ENCODE data around the gene TOX2. TPM values are rescaled to one million over a fixed set of nuclear protein-coding genes. Genes with fewer than 3 reads are reported as not detected.

TOX2 gene
- total and polyA plus RNA-seq, 2 donors from 2014 or later, result 4.7 to 5.9 TPM

- TF ChIP-seq CTCF (IDR thresholded peaks at IDR 0.05; ENCODE audit: borderline replicate concordance, extremely low read depth, insufficient read depth), result no peak
- Histone ChIP-seq H3K27me3 (ENCODE audit: control insufficient read depth, insufficient read depth, low read length) (no peaks in the 10 kb centered on the region), H3K4me1 (ENCODE audit: control insufficient read depth in 2 of 3, insufficient read depth in 2 of 3, low read depth in 1 of 3, low read length in 3 of 3) (no peaks in the 10 kb centered on the region), H3K27ac (ENCODE audit: low read depth in 2 of 2, low read length in 2 of 2) (no peak overlapping the region), H3K9ac (ENCODE audit: low read length in 3 of 3) (no peak overlapping the region), H3K36me3 (ENCODE audit: control insufficient read depth in 2 of 3, insufficient read depth in 3 of 3, low read length in 3 of 3) (no peaks in the 10 kb centered on the region), H3K4me3 (ENCODE audit: low read length in 3 of 3) (no peak overlapping the region), H3K9me3 (ENCODE audit: control insufficient read depth in 2 of 3, insufficient read depth in 1 of 3, low read length in 3 of 3) (no peaks in the 10 kb centered on the region)
- peak in 1 of 5 donors; percentile 48 for DNase-seq
- intact Hi-C loops (cut with DNase I), result no loop called here
- FAIRE-seq, result no peak
These were observed 154.8 kb downstream of the TOX2 start for GRCh38 chr20:44069203-44070011.

GRCh38 chr20:44070139-44070900 is 155.7 kb downstream of the TOX2 start:
- no peak for TF ChIP-seq CTCF (IDR thresholded peaks at IDR 0.05; ENCODE audit: borderline replicate concordance, extremely low read depth, insufficient read depth)
- DNase-seq, result peak in 2 of 5 donors; percentile 8 to 45
- Histone ChIP-seq H3K4me1 (ENCODE audit: control insufficient read depth in 2 of 3, insufficient read depth in 2 of 3, low read depth in 1 of 3, low read length in 3 of 3) (no peaks in the 10 kb centered on the region), H3K27ac (ENCODE audit: low read depth in 2 of 2, low read length in 2 of 2) (no peak overlapping the region), H3K4me3 (ENCODE audit: low read length in 3 of 3) (no peak overlapping the region), H3K9me3 (ENCODE audit: control insufficient read depth in 2 of 3, insufficient read depth in 1 of 3, low read length in 3 of 3) (no peaks in the 10 kb centered on the region), H3K9ac (ENCODE audit: low read length in 3 of 3) (no peak overlapping the region), H3K27me3 (ENCODE audit: control insufficient read depth, insufficient read depth, low read length) (no peaks in the 10 kb centered on the region), H3K36me3 (ENCODE audit: control insufficient read depth in 2 of 3, insufficient read depth in 3 of 3, low read length in 3 of 3) (no peaks in the 10 kb centered on the region)
- no peak for FAIRE-seq
- intact Hi-C loops (cut with DNase I), result no loop called here

DNA sequence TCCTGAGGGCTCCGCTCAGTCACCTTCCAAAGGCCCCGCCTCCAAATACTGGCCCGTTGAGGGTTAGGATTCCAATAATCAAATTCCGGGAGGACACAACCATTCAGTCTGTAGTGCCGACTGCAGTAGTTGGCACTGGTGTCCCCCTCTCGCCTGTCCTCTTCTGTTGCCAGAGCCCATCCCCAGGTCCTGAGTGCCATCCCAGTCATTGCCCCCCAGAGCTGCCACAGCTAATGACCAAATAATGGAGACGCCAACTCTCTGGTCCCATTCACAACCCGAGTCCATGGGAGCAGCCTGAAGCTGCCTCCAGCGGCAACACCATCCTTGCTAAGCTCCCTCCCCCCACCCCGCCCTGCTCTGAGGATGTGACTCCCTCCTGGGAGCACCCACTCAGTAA is 156.4 kb downstream of the TOX2 start:
- Histone ChIP-seq H3K4me3 (ENCODE audit: low read length in 3 of 3) (no peak overlapping the region), H3K27ac (ENCODE audit: low read depth in 2 of 2, low read length in 2 of 2) (no peak overlapping the region), H3K9ac (ENCODE audit: low read length in 3 of 3) (no peak overlapping the region), H3K36me3 (ENCODE audit: control insufficient read depth in 2 of 3, insufficient read depth in 3 of 3, low read length in 3 of 3) (no peaks in the 10 kb centered on the region), H3K9me3 (ENCODE audit: control insufficient read depth in 2 of 3, insufficient read depth in 1 of 3, low read length in 3 of 3) (no peaks in the 10 kb centered on the region), H3K27me3 (ENCODE audit: control insufficient read depth, insufficient read depth, low read length) (no peaks in the 10 kb centered on the region), H3K4me1 (ENCODE audit: control insufficient read depth in 2 of 3, insufficient read depth in 2 of 3, low read depth in 1 of 3, low read length in 3 of 3) (no peaks in the 10 kb centered on the region)
- FAIRE-seq, result no peak
- intact Hi-C loops (cut with DNase I), result no loop called here
- no peak for TF ChIP-seq CTCF (IDR thresholded peaks at IDR 0.05; ENCODE audit: borderline replicate concordance, extremely low read depth, insufficient read depth)
- no peak for DNase-seq
